Neural progenitor cell (in vitro differentiated cells): ENCODE results near the gene ATP4A. TPM values are rescaled to one million over a fixed set of nuclear protein-coding genes. Genes with fewer than 3 reads are reported as not detected.

Experiments
- DNase-seq: peaks from one replicate; pipeline ENCODE4 v3.0.0-alpha.2; 2016; ENCODE audit warnings: low spot score
- H2AFZ ChIP-seq: fragments of 200-600 bp; sonication (generic); replicated peaks from 2 replicates; pipeline ENCODE4 v1.6.1; 2016; ENCODE audit warnings: antibody characterized with exemption
- H3F3A ChIP-seq: fragments of 200-600 bp; sonication (generic); 2 replicates; pipeline ENCODE4 v1.6.1; 2016; ENCODE audit warnings: antibody characterized with exemption, low read depth
- H3K27ac ChIP-seq: fragments of 200-600 bp; sonication (generic); 2 replicates; pipeline ENCODE4 v1.5.1; 2016; ENCODE audit warnings: mild to moderate bottlenecking
- H3K27me3 ChIP-seq: fragments of 200-600 bp; sonication (generic); 2 replicates; pipeline ENCODE4 v1.6.1; 2016; ENCODE audit warnings: mild to moderate bottlenecking, moderate library complexity
- H3K36me3 ChIP-seq: fragments of 200-600 bp; sonication (generic); 2 replicates; pipeline ENCODE4 v1.5.1; 2016
- H3K4me1 ChIP-seq: fragments of 200-600 bp; sonication (generic); 2 replicates; pipeline ENCODE4 v1.6.1; 2016; ENCODE audit warnings: mixed run types
- H3K4me2 ChIP-seq: fragments of 200-600 bp; sonication (generic); 2 replicates; pipeline ENCODE4 v1.6.1; 2016
- H3K4me3 ChIP-seq: fragments of 200-600 bp; sonication (generic); 2 replicates; pipeline ENCODE4 v1.5.1; 2016
- H3K79me2 ChIP-seq: fragments of 200-600 bp; sonication (generic); 2 replicates; pipeline ENCODE4 v1.6.1; 2016; ENCODE audit warnings: low read depth
- H3K9ac ChIP-seq: fragments of 200-600 bp; sonication (generic); 2 replicates; pipeline ENCODE4 v1.6.1; 2016
- H3K9me3 ChIP-seq: fragments of 200-600 bp; sonication (generic); 2 replicates; pipeline ENCODE4 v1.5.1; 2016; ENCODE audit warnings: low read depth
- H4K20me1 ChIP-seq: fragments of 200-600 bp; sonication (generic); 2 replicates; pipeline ENCODE4 v1.6.1; 2016; ENCODE audit warnings: low read depth
- H3K27ac Mint-ChIP-seq: 3 replicates; pipeline ENCODE4 v1.8.0; 2021; ENCODE audit warnings: mixed read lengths
- H3K27me3 Mint-ChIP-seq: 2 replicates; pipeline ENCODE4 v1.8.0; 2022; ENCODE audit warnings: low read depth, mild to moderate bottlenecking, inconsistent platforms, moderate library complexity, mixed read lengths; ENCODE audit not compliant: insufficient read depth
- H3K36me3 Mint-ChIP-seq: 3 replicates; pipeline ENCODE4 v1.8.0; 2021; ENCODE audit warnings: mixed read lengths
- H3K4me1 Mint-ChIP-seq: 3 replicates; pipeline ENCODE4 v1.8.0; 2021; ENCODE audit warnings: mixed read lengths
- H3K4me3 Mint-ChIP-seq: 3 replicates; pipeline ENCODE4 v1.8.0; 2021; ENCODE audit warnings: mild to moderate bottlenecking, moderate library complexity, mixed read lengths
- H3K9me3 Mint-ChIP-seq: 3 replicates; pipeline ENCODE4 v1.8.0; 2020; ENCODE audit warnings: mixed read lengths
- EZH2 ChIP-seq: fragments of 200-600 bp; sonication (generic); IDR thresholded peaks from 2 replicates; pipeline ENCODE4 v1.6.1; 2017; ENCODE audit warnings: antibody characterized with exemption, mild to moderate bottlenecking, moderate library complexity
- EZH2phosphoT487 ChIP-seq: fragments of 200-600 bp; sonication (generic); IDR thresholded peaks from 2 replicates; pipeline ENCODE4 v1.6.1; 2017; ENCODE audit warnings: antibody characterized with exemption
- total RNA-seq: library from RNA; depleted of rRNA; stranded (reverse); fragments of >200 nt; gene quantifications from 2 replicates; pipeline ENCODE4 v1.2.3, GENCODE V29; 2015; ENCODE audit warnings: low replicate concordance
- TF ChIP-seq, protein P1 (sequence below): fragments of 200-600 bp; sonication (generic); IDR thresholded peaks from 2 replicates; pipeline ENCODE4 v1.5.1; 2017; ENCODE audit warnings: antibody characterized with exemption, mild to moderate bottlenecking

The ATP4A gene
- total RNA-seq, 1 donor from 2014 or later: not detected

DNA sequence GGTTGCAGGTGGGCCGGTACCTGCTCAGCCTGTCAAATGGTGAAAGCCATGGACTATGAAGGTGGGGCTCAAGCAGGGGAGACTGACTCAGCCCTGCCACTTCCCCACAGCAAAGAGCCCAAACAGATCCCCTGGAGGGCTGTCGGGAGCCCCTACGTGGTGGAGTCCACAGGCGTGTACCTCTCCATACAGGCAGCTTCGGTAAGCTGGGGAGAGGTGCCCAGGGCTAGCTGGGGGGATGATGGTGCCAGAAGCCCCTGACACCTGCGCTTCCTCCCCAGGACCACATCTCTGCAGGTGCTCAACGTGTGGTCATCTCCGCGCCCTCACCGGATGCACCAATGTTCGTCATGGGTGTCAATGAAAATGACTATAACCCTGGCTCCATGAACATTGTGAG lies 21.2 kb downstream of the ATP4A start:
- Histone ChIP-seq H4K20me1 (peaks cover 11% of the 10 kb centered on the region), H3K79me2 (peaks cover 33% of the 10 kb centered on the region), H3F3A (no peaks in the 10 kb centered on the region), H3K27me3 (no peaks in the 10 kb centered on the region), H3K9ac (no peak overlapping the region), H3K4me1 (peaks cover 11% of the 10 kb centered on the region), H3K36me3 (no peaks in the 10 kb centered on the region), H2AFZ (no peak overlapping the region), H3K4me2 (no peak overlapping the region), H3K27ac (no peak overlapping the region), H3K4me3 (no peak overlapping the region), H3K9me3 (no peaks in the 10 kb centered on the region)
- TF ChIP-seq, protein P1, sequence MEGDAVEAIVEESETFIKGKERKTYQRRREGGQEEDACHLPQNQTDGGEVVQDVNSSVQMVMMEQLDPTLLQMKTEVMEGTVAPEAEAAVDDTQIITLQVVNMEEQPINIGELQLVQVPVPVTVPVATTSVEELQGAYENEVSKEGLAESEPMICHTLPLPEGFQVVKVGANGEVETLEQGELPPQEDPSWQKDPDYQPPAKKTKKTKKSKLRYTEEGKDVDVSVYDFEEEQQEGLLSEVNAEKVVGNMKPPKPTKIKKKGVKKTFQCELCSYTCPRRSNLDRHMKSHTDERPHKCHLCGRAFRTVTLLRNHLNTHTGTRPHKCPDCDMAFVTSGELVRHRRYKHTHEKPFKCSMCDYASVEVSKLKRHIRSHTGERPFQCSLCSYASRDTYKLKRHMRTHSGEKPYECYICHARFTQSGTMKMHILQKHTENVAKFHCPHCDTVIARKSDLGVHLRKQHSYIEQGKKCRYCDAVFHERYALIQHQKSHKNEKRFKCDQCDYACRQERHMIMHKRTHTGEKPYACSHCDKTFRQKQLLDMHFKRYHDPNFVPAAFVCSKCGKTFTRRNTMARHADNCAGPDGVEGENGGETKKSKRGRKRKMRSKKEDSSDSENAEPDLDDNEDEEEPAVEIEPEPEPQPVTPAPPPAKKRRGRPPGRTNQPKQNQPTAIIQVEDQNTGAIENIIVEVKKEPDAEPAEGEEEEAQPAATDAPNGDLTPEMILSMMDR: no peak
- TF ChIP-seq EZH2: no peak
- TF ChIP-seq EZH2phosphoT487: no peak
- Mint-ChIP-seq H3K27ac (no peak overlapping the region), H3K9me3 (no peaks in the 10 kb centered on the region), H3K4me1 (peaks cover 21% of the 10 kb centered on the region), H3K36me3 (peaks cover 2% of the 10 kb centered on the region), H3K4me3 (no peak overlapping the region), H3K27me3 (no peaks in the 10 kb centered on the region)
- DNase-seq: no peak

- Histone ChIP-seq H3K9me3 (no peaks in the 10 kb centered on the region), H3K27ac (no peak overlapping the region), H3F3A (peaks cover 2% of the 10 kb centered on the region), H3K79me2 (peaks cover 18% of the 10 kb centered on the region), H3K4me3 (no peak overlapping the region), H3K9ac (no peak overlapping the region), H3K4me1 (peaks cover 4% of the 10 kb centered on the region), H3K4me2 (no peak overlapping the region), H3K36me3 (no peaks in the 10 kb centered on the region), H4K20me1 (no peaks in the 10 kb centered on the region), H2AFZ (no peak overlapping the region), H3K27me3 (no peaks in the 10 kb centered on the region)
- peaks cover 9% of the 10 kb centered on the region for H3K4me1 Mint-ChIP-seq
- DNase-seq: no peak
- TF ChIP-seq EZH2phosphoT487: no peak
- TF ChIP-seq, protein P1: no peak
- no peak for TF ChIP-seq EZH2
- H3K4me3 Mint-ChIP-seq: no peak overlapping the region
- H3K9me3 Mint-ChIP-seq: no peaks in the 10 kb centered on the region
- H3K27me3 Mint-ChIP-seq: no peaks in the 10 kb centered on the region
- no peak overlapping the region for H3K27ac Mint-ChIP-seq
- H3K36me3 Mint-ChIP-seq: peaks cover 2% of the 10 kb centered on the region
Measured at GRCh38 chr19:35540356-35540927, 23.0 kb downstream of the ATP4A start.

DNA sequence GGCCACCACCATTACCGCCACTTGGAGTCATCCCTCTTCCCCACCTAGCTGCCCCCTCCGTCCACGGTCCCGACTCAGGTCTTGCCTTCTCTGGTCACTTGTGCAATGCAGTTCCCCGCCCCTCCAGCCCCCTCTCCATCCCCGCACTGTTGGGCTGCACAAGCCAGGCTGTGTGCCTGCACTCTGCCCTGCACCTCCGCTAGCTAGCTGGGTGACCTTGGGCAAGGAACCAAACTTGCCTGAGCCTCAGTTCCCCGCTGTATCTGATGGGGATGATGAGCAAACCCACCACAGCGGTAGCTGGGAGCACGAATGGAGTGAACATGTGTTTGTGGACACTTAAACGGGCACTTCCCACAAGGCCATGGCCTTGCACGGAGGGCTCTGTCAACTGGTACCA lies 23.6 kb downstream of the ATP4A start:
- Histone ChIP-seq H3K36me3 (no peaks in the 10 kb centered on the region), H3K4me3 (no peak overlapping the region), H3F3A (peaks cover 8% of the 10 kb centered on the region), H3K27ac (no peak overlapping the region), H2AFZ (no peak overlapping the region), H3K4me1 (peaks cover 4% of the 10 kb centered on the region), H3K9ac (no peak overlapping the region), H3K79me2 (peaks cover 14% of the 10 kb centered on the region), H3K9me3 (no peaks in the 10 kb centered on the region), H3K27me3 (no peaks in the 10 kb centered on the region), H4K20me1 (peaks cover 1% of the 10 kb centered on the region), H3K4me2 (no peak overlapping the region)
- Mint-ChIP-seq H3K4me1 (peaks cover 9% of the 10 kb centered on the region), H3K4me3 (no peak overlapping the region), H3K27me3 (no peaks in the 10 kb centered on the region), H3K27ac (no peak overlapping the region), H3K9me3 (no peaks in the 10 kb centered on the region), H3K36me3 (peaks cover 2% of the 10 kb centered on the region)
- TF ChIP-seq EZH2phosphoT487 (no peak), EZH2 (no peak)
- TF ChIP-seq, protein P1: no peak
- DNase-seq: no peak
